Activated CD4-positive, alpha-beta T cell treated with anti-CD3 and anti-CD28 coated beads, Interleukin-2, amount 50 U/mL, for 48 hours (primary cell): ENCODE measurements around the gene MRGPRE.

ENCODE experiments used
- DNase-seq, 2 experiments: peaks; one replicate each; pipeline ENCODE4 v3.0.0-alpha.2; 2020

Gene MRGPRE

DNA sequence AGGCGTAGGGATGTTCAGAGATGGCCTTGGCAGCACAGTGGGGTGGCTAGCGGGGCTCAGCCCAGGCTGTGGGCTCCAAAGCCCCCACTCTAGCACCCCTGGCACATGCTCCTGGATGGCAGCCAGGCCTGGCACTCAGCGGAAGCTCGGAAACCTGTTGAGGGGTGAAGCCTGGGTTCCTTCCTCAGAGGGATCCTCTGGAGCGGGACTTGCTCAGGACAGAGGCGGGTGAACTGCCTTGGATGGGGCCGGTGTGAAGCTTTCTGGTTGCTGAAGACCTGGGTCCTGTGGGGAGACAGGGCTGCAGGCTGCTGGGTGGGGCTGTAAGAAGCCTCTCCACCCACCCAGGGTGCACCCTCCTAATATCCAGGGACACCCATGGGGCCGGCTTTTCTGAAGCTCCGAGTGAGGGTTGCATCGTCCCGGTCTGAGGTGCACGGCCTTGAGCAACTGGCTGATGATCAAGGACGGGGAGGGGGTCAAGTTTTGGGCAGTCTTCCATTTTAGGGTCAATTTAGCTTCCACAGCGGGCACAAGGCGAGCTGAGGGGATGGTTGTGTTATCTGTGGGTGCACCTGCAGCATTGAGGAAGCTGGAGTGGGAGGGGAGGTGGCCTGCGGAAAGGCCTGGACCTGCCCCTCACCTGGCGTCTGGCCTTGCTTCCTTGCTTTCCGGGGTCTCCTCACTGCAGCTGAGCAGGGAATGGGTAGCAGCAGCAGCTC, 5.2 kb downstream of the MRGPRE start:
- no peak for DNase-seq

DNA sequence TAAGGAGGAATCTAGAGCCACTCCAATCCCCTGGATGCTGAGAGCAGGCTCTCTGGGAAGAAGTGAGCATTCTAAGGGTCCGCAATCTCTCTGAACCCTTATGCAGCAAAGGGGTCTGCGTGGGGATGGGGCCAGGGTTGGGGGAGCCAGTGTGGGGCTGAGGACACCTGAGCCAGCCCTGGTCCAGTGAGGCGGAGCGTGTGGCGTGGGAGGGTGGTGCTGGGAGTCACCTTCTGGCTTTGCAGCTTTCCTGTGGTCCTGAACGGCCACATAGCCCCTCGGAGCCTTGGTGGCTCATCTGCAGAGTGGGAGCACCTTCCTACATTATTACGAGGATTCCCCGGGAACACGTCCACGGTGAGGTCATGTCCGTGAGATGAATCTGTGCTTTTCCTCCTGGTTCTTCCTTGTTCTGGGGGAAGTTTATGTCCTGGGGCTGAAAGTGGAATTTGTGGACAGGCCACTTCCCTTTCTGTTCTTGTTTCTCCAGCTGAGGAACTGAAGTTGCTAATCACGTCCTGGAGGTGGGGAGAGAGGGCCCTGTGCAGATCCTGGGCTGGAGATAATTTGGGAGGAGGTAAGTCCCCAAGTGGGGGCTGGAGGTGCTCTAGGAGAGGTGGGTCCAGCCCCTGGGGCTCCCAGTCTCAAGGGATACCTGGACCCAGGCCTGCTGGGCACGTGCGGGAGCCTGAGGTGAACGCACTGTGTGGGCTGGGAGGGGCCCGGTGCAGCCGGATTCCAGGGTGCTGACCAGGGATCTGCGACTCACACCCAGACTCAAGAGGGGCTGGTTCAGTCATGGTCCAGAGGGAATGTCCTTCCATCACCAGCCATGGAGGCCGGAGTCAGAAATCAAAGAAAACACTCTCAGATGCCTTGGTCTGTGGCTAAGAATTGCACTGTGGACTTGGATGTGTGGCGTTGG, 6.1 kb downstream of the MRGPRE start:
- DNase-seq, result no peak

DNA sequence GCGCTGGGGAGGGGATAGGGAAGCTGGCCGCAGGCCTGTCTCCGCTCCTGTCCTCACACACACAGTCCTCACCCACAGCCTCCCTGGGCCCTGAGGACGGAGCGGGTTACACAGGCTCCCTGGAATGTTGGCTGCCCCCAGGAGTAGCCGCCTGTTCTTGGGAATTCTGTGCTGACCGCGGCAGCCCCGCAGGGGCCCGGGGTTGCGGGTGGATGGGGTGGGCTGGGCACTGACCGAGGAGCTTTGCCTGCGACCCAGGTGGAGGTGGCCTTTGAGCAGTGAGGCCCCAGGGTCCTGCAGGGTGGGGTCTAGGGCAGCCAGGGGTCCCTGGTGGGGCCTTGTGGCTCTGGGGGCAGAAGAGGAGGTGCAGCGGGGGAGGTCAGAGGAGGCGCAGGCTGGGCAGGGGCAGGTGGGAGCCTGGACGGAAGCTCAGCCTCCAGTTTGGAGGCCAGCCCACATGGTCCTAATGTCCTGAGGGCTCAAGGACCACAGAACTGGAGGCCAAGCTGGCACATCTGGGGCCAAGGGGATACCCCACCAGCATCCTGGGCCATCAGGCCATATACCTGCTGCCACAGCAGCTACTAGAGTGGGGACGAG, 7.0 kb downstream of the MRGPRE start:
- no peak for DNase-seq

DNA sequence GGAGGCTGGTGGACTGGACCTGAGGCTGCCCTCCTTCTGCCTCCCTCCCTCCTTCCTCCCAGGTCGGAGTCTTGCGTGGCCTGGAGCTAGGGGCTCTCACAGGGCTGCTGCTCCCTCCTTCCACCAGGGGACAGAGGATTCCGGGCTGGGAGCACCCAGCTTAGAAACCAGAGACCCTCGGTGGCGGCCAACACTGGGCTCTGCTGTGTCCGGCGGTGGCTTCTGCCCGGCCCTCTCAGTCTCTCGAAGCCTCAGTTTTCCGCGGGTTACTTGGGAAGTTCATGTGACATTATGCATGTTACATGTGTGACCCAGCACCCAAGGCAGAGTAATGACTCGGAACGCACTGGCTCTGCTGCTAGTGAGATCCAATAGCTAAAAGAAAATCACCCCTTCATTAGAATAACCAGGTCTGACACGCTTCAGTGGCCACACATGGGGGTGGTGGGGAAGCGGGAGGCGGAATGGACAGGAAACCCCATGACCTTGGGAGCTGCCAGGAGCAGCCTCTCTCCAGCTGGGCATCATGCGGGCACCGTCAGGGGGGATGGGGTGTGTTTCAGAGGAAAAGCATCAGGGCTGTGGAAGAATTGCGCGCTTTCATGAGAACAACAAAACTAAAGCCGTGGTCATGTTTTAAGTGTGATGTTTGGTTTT, 7.7 kb downstream of the MRGPRE start:
- DNase-seq, result peak in 1 of 2 experiments; percentile 0

DNA sequence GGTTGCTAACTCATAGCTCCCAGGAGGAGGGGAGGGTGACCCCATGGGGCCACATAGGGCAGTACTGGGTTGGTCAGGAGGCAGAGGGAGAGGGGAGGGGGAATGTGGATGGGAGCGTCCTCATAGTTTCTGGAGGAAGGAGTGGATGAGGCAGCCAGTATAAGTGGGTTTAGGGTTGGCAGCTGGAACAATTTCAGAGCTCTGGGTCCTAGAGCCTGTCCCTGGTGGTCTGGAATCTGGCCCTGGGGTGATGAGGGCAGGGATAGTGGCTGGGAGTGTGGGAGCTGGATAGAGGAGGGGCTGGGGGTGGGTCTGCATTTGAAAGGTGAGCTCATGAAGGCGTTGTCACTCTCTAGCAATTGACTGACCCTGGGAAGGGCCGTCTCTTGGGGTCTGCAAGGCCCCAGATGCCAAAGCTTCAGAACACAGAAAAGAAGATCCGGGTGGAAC, 8.3 kb downstream of the MRGPRE start:
- no peak for DNase-seq

DNA sequence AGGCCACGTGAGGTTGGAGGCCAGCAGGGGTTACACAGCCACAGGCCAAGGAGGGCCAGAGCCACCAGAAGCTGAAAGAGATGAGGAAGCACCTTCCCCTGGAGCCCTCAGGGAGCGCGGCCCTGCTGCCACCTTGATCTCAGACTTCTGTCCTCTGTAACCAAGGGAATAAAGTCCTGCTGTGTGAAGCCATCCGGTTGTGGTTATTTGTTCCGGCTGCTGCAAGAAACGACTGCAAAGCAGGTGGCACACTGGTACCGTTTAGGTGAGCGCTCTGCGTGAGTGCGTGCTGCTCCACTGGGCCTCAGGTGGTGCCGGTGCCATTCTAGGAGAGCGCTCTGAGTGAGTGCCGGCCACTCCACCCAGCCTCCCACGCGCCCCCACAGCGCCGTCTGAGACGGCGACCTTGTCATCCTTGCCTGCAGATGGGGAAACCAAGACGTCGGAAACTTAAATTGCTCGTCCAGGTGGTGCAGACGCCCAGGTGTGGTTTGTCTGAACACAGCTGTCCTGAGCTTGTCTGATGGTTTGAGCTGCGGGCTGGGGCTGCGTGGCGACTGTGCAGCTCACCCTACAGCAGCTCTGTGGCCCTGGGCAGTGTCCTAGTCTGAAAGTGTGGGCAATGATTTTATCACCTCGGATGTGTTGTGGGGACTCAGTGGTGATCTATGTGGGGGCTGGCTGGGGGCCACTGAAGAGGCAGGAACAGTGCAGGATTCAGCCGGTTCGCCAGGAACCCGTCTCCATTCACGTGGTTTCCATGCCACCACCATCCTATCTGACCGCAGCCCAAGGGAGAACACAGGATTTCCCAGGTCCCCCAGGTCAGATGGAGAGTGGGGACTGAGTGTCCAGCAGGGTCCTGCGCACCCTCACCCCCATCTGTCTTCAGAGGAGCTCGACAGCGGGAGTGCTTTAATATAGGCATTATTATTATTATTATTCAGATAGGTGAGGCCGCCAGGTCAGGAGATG, 9.0 kb downstream of the MRGPRE start:
- peak in 1 of 2 experiments; percentile 3 for DNase-seq

DNA sequence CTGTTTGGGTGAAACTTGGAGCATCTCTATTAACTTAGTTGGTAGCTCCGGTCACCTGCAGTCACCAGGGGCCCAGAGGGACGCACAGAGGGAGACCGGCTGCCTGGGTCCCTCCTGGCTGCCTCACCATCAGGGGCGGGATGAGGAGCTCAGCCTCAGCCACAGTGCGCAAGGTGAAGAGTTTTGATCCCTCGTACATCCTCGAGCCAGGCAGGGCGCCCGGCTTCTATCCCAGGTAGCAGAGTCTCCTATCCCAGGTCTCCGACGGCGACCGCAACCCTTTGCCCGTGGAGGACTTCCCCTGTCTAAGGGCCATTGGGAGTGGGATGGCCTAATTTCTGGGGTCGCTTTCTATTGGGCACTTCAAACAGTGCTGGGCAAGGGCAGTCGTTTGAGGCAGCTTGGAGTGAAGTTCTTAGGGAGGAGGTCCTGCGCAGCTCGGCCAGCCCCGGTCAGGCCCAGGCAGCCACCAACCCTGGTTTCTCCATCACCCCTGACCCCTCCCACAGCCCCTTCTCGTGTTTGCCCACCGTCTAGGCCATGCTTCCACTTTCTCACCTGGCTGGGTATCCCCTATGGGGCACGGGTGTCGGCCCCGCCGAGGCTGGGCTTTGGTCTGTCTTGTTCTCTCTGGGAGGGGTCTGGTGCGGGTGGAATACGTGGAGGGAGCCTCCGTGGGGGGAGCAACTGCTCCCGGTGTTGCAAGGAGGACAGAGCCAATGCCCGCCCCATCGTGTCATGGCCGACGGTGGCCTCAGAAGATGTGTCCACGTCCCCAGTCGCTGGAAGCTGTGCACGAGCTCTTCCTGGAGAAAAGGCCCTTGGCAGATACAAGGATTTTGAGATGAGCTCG, 10.0 kb downstream of the MRGPRE start:
- peak in 1 of 2 experiments; percentile 1 for DNase-seq

DNA sequence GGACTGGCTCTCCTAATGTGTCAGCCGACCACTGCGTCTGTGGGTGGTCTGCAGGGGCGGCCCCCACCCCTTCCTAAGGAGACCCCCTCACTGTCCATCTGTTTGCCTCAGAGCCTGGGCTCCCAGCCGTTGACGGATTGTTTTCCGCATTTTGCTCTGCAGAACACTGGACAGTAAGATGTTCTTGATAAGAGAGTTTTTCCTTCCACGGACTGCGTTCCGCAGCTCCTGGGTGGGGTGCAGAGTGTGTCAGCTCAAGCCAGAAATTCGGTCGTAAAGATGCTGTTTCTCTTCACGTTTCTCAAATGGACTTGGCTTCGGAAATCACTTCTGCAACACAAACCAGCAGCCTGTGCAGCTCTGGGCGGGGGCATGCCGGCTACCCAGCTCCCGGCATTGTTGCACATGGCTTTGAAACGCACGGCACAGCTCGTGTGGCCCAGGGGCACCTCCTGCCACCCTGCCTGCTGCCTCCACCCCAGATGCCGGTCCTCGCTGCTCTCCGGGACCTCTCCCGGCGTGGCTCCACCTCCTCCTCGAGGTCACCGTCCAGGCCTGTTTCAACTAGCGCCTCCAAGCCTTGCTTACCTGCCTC, 10.7 kb downstream of the MRGPRE start:
- DNase-seq, result peak in 1 of 2 experiments; percentile 1

DNA sequence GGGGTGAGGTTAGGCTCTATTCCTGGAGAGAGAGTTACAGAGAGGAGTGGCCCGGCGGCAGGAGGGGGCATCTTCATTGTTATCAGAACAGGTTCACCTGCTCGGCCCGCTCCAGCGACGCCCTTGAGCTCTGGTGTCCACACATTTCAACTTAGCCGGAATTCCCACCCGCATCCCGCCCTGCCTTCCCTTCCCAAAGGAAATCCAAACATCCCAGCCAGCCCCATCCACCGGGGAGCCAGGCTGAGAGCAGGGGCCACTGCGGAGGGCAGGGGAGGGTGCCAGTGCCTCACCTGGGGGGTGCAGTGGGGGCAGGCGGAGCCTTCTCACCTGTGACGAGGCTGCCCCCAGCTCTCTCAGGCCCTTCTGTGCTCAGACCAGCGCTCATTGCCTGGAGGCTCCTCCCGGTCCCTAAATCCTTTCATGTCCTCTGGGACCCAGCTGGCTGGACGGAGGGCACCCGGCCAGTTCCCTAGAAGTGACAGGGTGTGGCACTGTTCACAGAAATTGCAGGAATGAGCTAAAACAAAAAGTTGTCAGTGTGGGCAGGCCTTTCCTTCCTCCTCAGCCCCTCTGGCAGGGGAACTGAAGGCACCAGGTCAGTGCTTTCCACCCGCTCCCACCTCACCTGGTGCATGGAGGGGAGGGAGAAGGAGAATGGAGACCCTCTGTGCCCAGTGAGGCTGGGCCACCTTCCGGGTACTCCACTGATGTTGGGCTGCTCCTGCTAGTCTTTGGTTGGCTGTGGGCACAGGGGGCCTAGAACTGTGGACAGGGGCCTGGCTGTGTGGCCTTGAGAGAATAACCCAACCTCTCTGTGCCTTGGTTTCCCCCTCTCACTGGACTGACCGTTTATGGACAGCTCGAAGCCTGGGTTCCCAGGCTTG, 11.5 kb downstream of the MRGPRE start:
- no peak for DNase-seq

DNA sequence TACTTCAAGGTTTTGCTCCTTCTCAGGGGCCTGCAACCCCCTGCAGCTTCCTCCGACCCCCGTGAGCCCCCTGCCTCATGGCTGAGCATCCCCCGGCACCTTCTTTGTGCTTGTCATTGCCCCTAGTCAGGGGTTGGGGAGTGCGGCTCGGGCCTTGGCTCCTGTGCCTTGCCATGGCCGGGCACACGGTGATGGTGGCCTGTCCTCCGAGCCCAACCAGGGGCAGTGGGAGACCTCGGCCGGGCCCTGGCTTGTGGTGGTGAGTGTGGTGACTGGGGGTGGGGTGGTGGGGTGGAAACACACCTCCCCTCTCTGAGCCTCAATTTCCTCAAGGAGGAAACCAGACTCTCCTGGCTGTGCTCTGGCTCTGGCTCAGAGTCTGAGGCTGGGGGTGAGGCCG, 12.1 kb downstream of the MRGPRE start:
- peak in 1 of 2 experiments; percentile 2 for DNase-seq

DNA sequence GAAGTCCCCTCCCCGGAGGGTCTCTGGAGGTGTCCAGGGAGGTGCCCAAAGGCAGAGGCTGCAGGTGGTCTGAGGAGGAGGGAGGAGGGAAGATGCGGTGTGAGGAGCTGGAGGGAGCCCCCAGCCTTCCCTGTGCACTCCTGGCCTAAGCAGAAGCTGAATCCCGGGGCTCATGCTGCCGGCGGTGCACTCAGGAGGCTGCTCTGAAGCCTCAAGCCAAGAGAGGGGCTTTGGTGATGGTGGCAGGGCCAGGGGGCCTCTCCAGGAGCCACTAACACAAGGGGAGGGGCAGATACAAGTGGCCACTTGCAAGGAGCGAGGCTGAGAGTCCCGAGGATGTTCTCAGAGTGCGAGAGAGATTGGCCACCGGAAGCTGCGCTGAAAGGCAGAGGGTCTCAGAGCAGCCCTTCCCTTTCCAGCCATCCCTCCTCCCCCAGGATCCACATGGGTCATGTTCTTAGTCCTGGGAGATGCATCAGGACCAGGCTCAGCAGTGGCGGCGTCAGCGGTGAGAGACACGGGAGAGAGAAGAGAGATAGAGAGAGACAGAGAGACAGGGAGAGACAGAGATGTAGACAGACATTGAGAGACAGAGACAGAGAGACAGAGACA, 12.8 kb downstream of the MRGPRE start:
- no peak for DNase-seq

DNA sequence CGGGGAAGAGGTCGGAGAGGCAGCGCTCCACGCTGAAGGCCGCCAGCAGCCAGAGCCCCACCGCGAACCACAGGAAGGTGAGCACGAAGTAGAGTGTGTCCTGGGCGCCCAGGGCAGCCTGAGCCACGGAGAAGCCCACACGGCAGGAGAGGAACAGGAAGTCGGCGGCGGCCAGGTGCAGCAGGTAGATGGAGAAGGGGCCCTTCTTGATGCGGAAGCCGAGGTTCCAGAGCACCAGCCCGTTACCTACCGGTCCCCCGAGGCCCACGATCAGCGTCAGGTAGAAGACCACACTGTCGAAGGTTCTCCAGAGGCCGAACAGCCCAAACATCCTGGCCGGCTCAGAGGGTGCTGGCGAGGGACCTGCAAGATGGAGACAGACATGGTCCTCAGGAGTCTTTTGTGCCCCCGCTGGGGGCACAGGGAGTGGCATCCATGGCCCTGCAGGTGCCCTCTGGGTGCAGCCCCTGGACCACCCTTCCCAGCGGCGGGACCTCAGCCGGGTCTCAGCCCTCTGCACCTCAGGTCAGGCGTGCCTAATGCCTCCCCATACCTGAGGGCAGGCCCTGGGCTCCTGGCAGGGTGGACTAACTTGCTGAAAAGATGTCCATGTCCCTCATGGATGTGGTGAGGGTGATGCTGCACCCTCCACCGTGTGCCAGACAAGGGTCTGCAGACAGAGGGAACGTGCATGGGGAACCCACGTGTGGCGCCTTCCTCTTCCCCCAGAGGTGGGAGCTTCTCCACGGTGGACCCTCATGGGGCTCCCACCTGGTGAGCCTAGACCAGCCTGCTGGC, 13.5 kb downstream of the MRGPRE start, which contains the start of gene MRGPRG:
TSS of gene MRGPRG (minus strand) at position 331 of the 798 bp plus-strand sequence. CDS start at position 331, 0 bp downstream.
- DNase-seq, result no peak

DNA sequence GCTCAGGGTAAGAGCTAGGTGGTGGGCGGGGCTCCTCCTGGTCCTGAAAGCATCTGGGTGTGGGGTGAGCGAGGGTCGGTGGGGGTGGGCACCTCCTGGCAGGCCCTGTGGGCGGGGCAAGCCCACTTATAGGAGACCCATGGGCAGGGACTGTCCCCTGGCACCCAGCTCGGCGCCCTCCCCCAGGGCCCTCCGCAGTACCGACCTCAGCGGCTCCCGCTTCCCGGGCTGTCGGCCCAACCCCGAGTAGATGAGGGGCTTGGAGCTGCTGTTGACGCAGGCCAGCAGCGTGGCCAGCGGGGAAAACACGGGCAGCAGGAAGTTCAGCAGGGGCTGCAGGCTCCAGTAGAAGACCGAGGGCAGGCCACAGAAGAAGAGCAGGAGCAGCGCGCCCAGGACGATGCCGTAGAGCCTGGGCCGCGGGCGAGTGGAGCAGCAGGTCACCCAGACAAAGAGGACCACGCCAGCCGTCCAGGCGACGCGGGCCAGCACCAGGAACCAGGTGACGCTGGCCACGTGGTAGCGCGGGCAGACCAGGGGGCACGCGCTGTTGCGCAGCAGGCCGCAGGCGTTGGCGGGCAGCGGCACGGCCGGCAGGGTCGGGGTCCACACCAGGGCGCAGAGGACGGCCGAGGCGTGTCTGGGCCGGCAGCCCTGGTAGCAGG, 14.3 kb downstream of the MRGPRE start:
- DNase-seq, result no peak

DNA sequence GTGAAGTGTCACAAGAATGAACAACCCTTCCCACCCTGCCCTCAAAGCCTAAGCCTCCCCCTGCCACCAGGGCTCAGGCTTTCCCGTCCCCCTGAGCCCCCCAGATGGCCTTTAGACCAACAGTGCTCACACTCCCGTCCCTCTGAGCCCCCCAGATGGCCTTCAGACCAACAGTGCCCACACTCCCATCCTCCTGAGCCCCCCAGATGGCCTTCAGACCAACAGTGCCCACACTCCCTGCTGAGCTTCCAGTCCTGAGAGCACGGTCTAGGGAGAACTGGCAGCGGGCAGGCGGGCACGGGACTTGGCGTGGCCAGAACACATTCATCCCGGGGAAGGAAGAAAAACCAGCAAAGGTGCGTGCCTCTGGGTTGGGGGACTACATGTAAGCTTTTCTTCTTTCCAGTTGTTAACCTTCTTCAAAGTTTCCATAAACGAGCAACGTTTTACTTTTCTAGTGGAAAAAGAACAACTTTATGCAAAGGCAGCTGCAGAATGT, 16.1 kb downstream of the MRGPRE start:
- DNase-seq, result no peak

DNA sequence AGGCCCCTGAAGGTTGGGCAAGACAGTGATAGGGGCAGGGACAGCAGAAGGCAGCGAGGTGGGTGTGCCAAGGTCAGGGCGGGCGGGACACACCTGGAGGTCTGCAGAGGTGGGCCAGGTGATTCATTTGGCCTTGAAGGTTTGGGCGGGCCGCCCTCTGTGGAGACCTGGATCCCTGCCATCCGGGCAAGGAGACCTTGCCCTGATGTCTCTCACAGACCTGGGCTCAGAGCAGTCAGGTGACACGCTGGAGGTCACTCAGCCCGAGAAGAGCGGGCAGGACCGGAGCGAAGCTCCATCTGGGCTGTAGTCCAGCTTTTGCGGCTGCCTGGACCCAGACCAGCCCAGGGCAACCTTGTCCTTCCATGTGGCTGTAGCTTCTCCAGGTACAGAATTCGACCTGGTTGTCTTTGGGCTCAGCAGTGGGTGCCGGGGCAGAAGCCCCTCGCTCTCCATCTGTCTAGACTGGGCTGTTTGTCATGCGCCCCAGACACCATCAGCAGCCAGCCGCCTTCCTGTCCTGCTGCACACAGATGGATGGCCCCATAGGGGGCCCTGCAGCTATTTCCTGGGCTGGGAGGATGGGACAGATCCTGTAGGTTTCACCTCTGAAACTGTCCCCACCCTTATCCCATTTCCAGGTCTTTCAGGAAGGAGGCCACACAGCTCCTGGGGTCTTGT, 16.7 kb downstream of the MRGPRE start:
- no peak for DNase-seq

DNA sequence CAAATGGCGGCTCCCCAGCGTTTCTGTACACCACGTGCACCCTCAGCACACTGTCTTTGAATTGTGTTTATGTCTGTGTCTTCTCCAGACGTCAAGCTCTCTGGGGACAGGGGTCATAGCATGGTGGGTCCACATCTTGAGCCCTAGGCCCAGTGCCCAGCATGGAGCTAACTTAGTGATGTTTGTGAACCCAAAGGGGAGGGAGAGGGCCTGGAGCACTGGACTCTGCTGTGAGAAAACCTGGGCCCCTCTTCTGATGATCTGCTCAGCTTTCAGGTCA, 17.9 kb downstream of the MRGPRE start:
- no peak for DNase-seq
